Keratinocyte (primary cell): Measurements from ENCODE around the gene FNDC7. TPM values are rescaled to one million over a fixed set of nuclear protein-coding genes. Genes with fewer than 3 reads are reported as not detected.

Experiments used
- DNase-seq: peaks from one replicate; pipeline ENCODE4 v3.0.0-alpha.2; 2011; ENCODE audit warnings: low read depth, missing footprints, low spot score
- FAIRE-seq: peaks from 2 replicates; lab custom pipeline; 2011; peaks lifted over from hg19 to GRCh38; lab: Jason Lieb, UNC
- H2AFZ ChIP-seq: 2 replicates; pipeline ENCODE4 v1.6.0; 2012; ENCODE audit warnings: low read length, control low read depth, inconsistent platforms; ENCODE audit not compliant: control insufficient read depth
- H3K27ac ChIP-seq: 2 replicates; pipeline ENCODE4 v1.5.1; 2011; ENCODE audit warnings: low read length; ENCODE audit not compliant: control insufficient read depth, insufficient read depth
- H3K27me3 ChIP-seq: 3 replicates; pipeline ENCODE4 v1.6.0; 2011; ENCODE audit warnings: low read length; ENCODE audit not compliant: control insufficient read depth, insufficient read depth; ENCODE audit errors: extremely low read depth
- H3K36me3 ChIP-seq, 2 experiments: 2 replicates in 1 of 2; 3 replicates in 1 of 2; pipeline ENCODE4 v1.5.1; 2011; ENCODE audit warnings: low read length in 2 of 2, mild to moderate bottlenecking in 1 of 2; ENCODE audit not compliant: control insufficient read depth in 2 of 2, insufficient read depth in 2 of 2; ENCODE audit errors: extremely low read depth in 1 of 2
- H3K4me1 ChIP-seq: 3 replicates; pipeline ENCODE4 v1.5.1; 2011; ENCODE audit warnings: low read length; ENCODE audit not compliant: control insufficient read depth, insufficient read depth; ENCODE audit errors: extremely low read depth
- H3K4me2 ChIP-seq: 3 replicates; pipeline ENCODE4 v1.6.0; 2011; ENCODE audit warnings: low read depth, low read length; ENCODE audit not compliant: control insufficient read depth, insufficient read depth; ENCODE audit errors: extremely low read depth
- H3K4me3 ChIP-seq, 3 experiments: fragments of 200-600 bp in 1 of 3; sonication (generic) in 1 of 3; 2 replicates in 2 of 3; 3 replicates in 1 of 3; pipeline ENCODE4 v1.5.1; 2011 to 2016; ENCODE audit warnings: low read length in 3 of 3, mild to moderate bottlenecking in 3 of 3, control low read depth in 2 of 3, inconsistent platforms in 1 of 3, low read depth in 1 of 3, mixed read lengths in 1 of 3, mixed run types in 1 of 3, moderate library complexity in 1 of 3; ENCODE audit not compliant: control insufficient read depth in 2 of 3, insufficient read depth in 2 of 3; ENCODE audit errors: extremely low read depth in 1 of 3
- H3K79me2 ChIP-seq: 2 replicates; pipeline ENCODE4 v1.6.0; 2012; ENCODE audit warnings: low read length; ENCODE audit not compliant: control insufficient read depth, insufficient read depth
- H3K9ac ChIP-seq: 3 replicates; pipeline ENCODE4 v1.6.0; 2011; ENCODE audit warnings: low read length; ENCODE audit not compliant: control insufficient read depth, insufficient read depth; ENCODE audit errors: extremely low read depth
- H3K9me1 ChIP-seq: 3 replicates; pipeline ENCODE4 v1.6.0; 2011; ENCODE audit warnings: low read length; ENCODE audit not compliant: control insufficient read depth, insufficient read depth; ENCODE audit errors: extremely low read depth
- H3K9me3 ChIP-seq: 2 replicates; pipeline ENCODE4 v1.5.1; 2012; ENCODE audit warnings: low read depth, low read length; ENCODE audit not compliant: control insufficient read depth
- H4K20me1 ChIP-seq: 3 replicates; pipeline ENCODE4 v1.6.0; 2011; ENCODE audit warnings: low read length; ENCODE audit not compliant: control insufficient read depth, insufficient read depth; ENCODE audit errors: extremely low read depth
- CTCF ChIP-seq, 3 experiments: IDR thresholded peaks in 1 of 3; conservative IDR thresholded peaks in 1 of 3; optimal IDR thresholded peaks in 1 of 3; 2 replicates in 2 of 3; 3 replicates in 1 of 3; pipeline versions ENCODE3 to v1.5.1; 2011; ENCODE audit warnings: low read length in 3 of 3, mild to moderate bottlenecking in 3 of 3, moderate library complexity in 2 of 3, control low read depth in 1 of 3, inconsistent platforms in 1 of 3; ENCODE audit not compliant: insufficient read depth in 2 of 3; ENCODE audit errors: extremely low read depth in 1 of 3
- EZH2 ChIP-seq: IDR thresholded peaks from one replicate; pipeline ENCODE4 v1.6.1; 2012; ENCODE audit warnings: inconsistent platforms, mild to moderate bottlenecking, low read length, moderate library complexity
- dilution Hi-C: fragments of 300-500 bp; cut with MboI; formaldehyde crosslinking; loops from one replicate; pipeline ENCODE4 v1.7.0; 2020; ENCODE audit warnings: low sequenced_read_pairs; ENCODE audit not compliant: extremely low pct_ligation_motif_present
- polyA plus RNA-seq, 5 experiments: library from polyadenylated mRNA; depleted of rRNA in 3 of 5; stranded (reverse) in 3 of 5; stranded (forward) in 1 of 5; unstranded in 1 of 5; fragments of >200 nt; gene quantifications; 1 replicate in 1 of 5; 2 replicates in 3 of 5; 3 replicates in 1 of 5; pipeline versions ENCODE4 v1.2.1 to v1.2.3, GENCODE V29; 2011 to 2012; ENCODE audit warnings: missing spikeins in 2 of 5, low read depth in 1 of 5, low replicate concordance in 1 of 5

Gene FNDC7
- polyA plus RNA-seq, 1 donor (not counting 4 experiments of a cell fraction or from before 2014, with no cell fraction given), result 0.05 TPM

DNA sequence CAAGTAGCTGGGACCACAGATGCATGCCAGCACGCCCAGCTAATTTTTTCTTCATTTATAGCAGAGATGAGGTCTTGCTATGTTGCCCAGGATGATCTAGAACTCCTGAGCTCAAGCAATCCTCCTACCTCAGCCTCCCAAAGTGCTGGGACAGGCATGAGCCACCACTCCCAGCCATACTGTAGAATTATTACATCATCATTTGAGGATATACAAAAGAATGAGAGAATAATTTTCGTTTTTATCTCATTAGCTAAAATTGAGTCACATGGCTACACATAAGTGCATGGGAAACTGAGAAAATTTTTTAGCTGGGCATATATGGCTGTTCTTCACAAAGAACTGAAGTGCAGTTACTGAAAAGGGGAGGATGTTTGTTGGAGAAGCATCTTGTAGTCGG is 55.0 kb downstream of the FNDC7 start:
- Histone ChIP-seq H3K9me1 (no peaks in the 10 kb centered on the region), H3K4me2 (no peak overlapping the region), H3K4me3 (no peak overlapping the region), H3K27me3 (no peaks in the 10 kb centered on the region), H3K27ac (no peak overlapping the region), H3K4me1 (no peaks in the 10 kb centered on the region), H3K79me2 (no peaks in the 10 kb centered on the region), H3K9me3 (no peaks in the 10 kb centered on the region), H2AFZ (no peak overlapping the region), H3K36me3 (peaks cover 4 to 8% of the 10 kb centered on the region in 2 experiments), H4K20me1 (no peaks in the 10 kb centered on the region), H3K9ac (no peak overlapping the region)
- FAIRE-seq (no peak), DNase-seq (no peak)
- TF ChIP-seq CTCF (optimal IDR thresholded peaks at IDR 0.05 in 1 of 3, IDR thresholded peaks at IDR 0.05 in 1 of 3, conservative IDR thresholded peaks at IDR 0.05 in 1 of 3; ENCODE audit: extremely low read depth in 1 of 3, insufficient read depth in 2 of 3, low read length in 3 of 3), result no peak
- TF ChIP-seq EZH2, result no peak
- dilution Hi-C loops, result no loop called here

DNA sequence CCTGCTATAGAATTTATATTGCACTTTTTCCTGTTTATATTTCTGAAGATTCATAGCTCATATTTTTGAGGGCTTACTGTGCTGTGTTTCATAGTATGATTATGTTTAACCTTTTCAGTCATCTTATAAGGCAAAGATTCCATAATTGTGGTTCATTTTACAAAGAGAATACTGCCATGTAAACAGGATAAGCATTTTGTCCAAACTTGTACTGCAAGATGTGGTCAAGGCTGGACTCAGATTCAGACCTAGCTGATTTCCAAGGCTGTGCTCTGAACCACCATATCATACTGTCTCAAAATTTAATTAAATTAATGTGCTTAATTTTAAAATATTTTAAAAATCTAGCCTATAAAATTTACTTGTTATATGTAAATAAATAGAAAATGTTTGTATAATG is 65.1 kb downstream of the FNDC7 start:
- Histone ChIP-seq H3K9ac (no peak overlapping the region), H3K27ac (no peak overlapping the region), H2AFZ (no peak overlapping the region), H3K4me3 (no peak overlapping the region), H3K79me2 (no peaks in the 10 kb centered on the region), H3K36me3 (peaks cover 3 to 10% of the 10 kb centered on the region in 2 experiments), H3K4me1 (peaks cover 4% of the 10 kb centered on the region), H3K9me1 (no peaks in the 10 kb centered on the region), H3K4me2 (no peak overlapping the region), H4K20me1 (no peaks in the 10 kb centered on the region), H3K27me3 (no peaks in the 10 kb centered on the region), H3K9me3 (no peaks in the 10 kb centered on the region)
- dilution Hi-C loops, result loop anchor here (25.0 kb wide), 1 partner anchor 134 kb away; no protein-coding TSS in a partner anchor
- FAIRE-seq (no peak), DNase-seq (no peak)
- TF ChIP-seq EZH2 (no peak), CTCF (optimal IDR thresholded peaks at IDR 0.05 in 1 of 3, IDR thresholded peaks at IDR 0.05 in 1 of 3, conservative IDR thresholded peaks at IDR 0.05 in 1 of 3; ENCODE audit: extremely low read depth in 1 of 3, insufficient read depth in 2 of 3, low read length in 3 of 3) (no peak)
